KOPT-K1 (cell line): ENCODE results near the gene ABCA1.
A peak's percentile ranks its signal among the peaks of the same experiment; 100 is the strongest.
"Not testable (repeated sequence)": the region's sequence is repeated elsewhere in the genome, so short reads cannot be mapped to it uniquely, and the experiment has no call there.

Source experiments
- H3K27ac ChIP-seq: fragments of 200-600 bp; sonication (generic); 2 replicates; pipeline ENCODE4 v1.5.1; 2016; ENCODE audit warnings: antibody characterized with exemption, mild to moderate bottlenecking, low read depth, low read length; ENCODE audit not compliant: poor library complexity, severe bottlenecking
- H3K36me3 ChIP-seq: fragments of 200-600 bp; sonication (generic); 2 replicates; pipeline ENCODE4 v1.5.1; 2017; ENCODE audit warnings: antibody characterized with exemption, mild to moderate bottlenecking, low read length, moderate library complexity; ENCODE audit not compliant: insufficient read depth
- H3K9me3 ChIP-seq: fragments of 200-600 bp; sonication (generic); 2 replicates; pipeline ENCODE4 v1.5.1; 2017; ENCODE audit warnings: antibody characterized with exemption, low read length, mild to moderate bottlenecking; ENCODE audit not compliant: insufficient read depth, poor library complexity, severe bottlenecking

Gene ABCA1, protein sequence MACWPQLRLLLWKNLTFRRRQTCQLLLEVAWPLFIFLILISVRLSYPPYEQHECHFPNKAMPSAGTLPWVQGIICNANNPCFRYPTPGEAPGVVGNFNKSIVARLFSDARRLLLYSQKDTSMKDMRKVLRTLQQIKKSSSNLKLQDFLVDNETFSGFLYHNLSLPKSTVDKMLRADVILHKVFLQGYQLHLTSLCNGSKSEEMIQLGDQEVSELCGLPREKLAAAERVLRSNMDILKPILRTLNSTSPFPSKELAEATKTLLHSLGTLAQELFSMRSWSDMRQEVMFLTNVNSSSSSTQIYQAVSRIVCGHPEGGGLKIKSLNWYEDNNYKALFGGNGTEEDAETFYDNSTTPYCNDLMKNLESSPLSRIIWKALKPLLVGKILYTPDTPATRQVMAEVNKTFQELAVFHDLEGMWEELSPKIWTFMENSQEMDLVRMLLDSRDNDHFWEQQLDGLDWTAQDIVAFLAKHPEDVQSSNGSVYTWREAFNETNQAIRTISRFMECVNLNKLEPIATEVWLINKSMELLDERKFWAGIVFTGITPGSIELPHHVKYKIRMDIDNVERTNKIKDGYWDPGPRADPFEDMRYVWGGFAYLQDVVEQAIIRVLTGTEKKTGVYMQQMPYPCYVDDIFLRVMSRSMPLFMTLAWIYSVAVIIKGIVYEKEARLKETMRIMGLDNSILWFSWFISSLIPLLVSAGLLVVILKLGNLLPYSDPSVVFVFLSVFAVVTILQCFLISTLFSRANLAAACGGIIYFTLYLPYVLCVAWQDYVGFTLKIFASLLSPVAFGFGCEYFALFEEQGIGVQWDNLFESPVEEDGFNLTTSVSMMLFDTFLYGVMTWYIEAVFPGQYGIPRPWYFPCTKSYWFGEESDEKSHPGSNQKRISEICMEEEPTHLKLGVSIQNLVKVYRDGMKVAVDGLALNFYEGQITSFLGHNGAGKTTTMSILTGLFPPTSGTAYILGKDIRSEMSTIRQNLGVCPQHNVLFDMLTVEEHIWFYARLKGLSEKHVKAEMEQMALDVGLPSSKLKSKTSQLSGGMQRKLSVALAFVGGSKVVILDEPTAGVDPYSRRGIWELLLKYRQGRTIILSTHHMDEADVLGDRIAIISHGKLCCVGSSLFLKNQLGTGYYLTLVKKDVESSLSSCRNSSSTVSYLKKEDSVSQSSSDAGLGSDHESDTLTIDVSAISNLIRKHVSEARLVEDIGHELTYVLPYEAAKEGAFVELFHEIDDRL (N-terminal part only)

DNA sequence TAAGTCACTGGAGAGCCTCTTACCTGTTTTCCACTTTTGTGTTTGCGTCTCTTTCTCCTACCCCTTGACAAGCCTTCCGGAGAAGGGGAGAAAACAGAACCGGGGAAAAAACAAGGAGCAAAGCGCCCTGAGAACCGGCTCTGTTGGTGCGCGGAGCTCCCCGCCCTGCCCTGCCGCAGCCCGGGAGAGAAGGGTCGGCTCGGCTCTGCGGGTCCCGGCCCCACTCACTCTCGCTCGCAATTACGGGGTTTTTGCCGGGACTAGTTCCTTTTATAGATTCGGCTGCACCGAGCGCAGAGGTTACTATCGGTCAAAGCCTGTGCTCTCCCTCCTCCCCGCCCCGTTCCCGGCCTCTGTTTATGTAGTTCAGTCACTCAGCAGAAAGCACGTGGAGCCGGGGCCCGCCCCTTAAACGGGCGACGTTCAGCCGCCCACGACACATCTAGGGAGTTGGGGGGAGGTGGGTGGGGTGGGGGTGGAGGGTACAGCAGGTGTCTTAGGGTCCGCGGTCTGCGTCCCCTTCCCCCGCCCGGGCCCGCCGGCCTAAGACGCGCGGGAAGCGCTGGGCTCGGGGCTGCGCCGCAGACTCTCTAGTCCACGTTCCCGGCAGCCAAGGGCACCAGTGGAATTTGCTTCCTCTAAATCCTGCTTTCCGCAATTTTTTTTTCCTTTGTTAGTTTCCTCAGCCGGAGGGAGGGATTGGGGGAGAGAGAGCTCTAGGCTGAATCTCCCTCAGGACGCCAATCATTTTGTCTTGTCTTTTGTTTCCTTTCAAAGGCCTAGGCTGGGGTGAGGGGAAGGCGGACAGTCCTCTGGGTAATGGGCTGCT lies at the start of gene ABCA1:
Gene ABCA1 (minus strand): TSS at position 244 of the 829 bp plus-strand sequence. CDS start 24,476 bp downstream, outside the sequence.
- Histone ChIP-seq H3K36me3 (no peaks in the 10 kb centered on the region), H3K27ac (no peak within 1 kb of the TSS), H3K9me3 (no peaks in the 10 kb centered on the region)

DNA sequence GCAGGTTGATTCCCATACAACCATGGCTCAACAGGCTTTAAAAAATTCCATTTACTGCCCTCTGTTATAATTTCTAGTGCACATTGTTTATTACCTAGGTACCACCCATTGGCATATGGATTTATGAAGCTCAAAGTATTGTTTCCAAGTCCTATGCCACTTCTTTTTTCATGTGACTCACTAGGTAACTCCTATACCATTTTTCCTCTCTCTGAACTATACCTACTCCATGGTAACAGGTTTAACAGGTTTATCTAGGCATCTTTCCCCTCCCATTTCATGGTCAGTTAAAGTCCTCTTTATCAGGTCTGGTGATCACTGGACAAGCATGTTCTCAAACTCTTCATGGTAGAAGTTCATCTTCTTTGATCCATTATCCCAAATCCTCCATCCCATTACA lies 49.6 kb upstream of the ABCA1 start:
- Histone ChIP-seq H3K36me3 (no peaks in the 10 kb centered on the region), H3K27ac (no peak overlapping the region), H3K9me3 (no peaks in the 10 kb centered on the region)

DNA sequence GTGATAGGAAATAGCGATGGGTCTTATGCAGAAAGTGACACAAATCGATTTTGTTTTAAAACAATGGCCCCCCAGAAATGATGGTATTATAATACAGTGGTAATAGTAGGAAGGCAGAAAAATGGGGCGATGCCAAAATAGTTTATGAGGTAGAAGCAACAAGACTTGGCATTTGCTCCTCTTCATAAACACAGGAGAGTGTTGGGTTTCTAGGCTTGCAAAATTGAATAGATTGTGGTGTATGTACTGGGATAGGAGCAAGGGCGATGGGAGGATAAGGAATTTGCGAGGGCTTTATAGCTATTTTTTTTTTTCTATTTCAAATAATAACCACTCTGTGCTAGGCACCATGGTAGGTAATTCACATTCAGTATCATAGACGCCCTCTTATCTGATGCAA lies 49.2 kb upstream of the ABCA1 start:
- H3K9me3 ChIP-seq: no peaks in the 10 kb centered on the region
- H3K36me3 ChIP-seq: no peaks in the 10 kb centered on the region
- no peak overlapping the region for H3K27ac ChIP-seq

DNA sequence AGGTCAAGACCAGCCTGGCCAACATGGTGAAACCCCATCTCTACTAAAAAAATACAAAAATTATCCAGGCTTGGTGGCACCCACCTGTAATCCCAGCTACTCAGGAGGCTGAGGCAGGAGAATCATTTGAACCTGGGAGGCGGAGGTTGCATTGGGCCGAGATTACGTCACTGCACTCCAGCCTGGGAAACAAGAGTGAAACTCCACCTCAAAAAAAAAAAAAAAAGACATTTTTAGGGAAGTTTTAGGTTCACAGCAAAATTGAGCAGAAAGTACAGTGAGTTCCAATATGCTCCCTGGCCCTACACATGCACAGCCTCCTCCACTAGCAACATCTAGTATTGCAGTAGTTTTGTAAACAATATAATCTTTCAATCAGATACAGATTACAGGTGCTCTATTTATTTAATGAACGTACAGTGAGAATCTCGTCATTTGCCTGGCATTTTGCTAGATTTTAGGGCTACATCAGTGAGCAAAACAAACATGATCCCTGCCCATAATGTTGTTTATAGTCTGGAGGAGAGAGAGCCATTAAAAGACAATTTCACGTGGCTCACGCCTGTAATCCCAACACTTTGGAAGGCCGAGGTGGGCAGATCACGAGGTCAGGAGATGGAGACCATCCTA lies 48.1 kb upstream of the ABCA1 start:
- not testable (repeated sequence) for H3K9me3 ChIP-seq, H3K36me3 ChIP-seq, H3K27ac ChIP-seq

DNA sequence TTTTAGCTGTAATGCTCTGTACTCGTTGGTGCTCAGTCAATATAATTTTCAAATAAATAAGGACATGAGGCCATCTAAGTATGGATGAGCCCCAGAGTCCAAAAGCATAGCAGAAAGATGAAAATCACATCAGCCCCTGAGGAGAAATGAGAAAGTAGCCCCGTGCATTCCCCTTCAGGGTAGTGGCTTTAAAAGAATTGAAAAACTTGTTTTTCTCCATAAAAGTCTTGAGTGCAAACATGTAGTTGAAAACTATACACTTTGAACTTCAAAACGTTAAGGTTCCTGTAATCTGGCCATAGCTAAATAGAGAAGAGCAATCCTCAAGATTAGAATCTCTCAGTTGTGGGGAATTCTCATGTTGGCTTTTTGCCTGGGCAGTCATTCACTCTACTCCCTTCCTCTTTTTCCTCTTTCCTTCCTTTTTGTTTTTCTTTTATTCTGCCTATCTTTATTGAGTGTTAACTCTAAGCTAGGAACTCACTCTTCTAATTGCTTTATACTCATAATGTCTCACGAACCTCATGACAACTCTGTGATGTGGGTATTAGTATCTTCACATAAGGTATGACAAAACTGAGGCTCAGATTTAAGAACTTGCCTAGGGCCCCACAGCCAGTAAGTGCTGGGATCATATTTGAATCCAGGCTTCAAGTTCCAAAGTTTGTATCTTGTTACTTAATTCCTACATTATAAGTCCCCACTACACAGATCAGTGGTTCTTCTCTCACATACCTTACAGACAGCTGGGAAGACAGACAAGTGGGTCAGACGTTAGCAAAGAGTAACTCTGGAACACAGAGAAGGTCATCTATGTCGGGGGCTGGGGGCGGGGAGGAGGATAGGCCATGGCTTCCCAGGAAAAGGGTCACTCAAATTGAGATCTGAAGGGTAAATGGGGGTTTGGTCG lies 46.4 kb upstream of the ABCA1 start:
- H3K36me3 ChIP-seq: no peaks in the 10 kb centered on the region
- H3K9me3 ChIP-seq: no peaks in the 10 kb centered on the region
- no peak overlapping the region for H3K27ac ChIP-seq

DNA sequence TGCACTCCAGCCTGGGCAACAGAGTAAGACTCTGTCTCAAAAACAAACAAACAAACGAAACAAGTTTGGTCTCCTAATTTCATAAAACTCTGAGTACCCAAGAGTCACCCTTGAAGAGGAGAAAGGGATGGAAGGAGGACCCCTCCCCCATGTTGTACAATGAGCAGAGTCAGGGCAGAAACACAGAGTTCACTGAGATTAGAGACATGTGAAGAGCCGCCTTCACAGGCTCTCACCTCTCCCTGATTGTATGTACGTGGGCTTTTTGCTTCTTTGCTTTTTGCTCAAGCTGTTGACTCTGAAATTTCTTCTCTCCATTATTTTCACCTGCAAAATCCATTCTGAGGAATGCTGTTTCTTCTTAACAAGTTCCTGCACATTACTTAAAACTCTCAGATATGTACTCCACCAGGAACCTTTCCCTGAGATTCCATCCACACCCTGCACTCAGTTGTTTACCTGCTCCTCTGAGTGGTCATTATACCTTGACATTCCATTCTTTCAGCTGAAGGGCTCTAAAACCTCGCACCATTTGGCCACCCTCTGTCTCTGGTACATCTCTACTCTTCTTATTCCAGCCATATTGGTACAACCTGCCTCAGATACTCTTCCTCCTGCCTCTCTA lies 44.4 kb upstream of the ABCA1 start:
- Histone ChIP-seq H3K36me3 (no peaks in the 10 kb centered on the region), H3K9me3 (no peaks in the 10 kb centered on the region), H3K27ac (no peak overlapping the region)

DNA sequence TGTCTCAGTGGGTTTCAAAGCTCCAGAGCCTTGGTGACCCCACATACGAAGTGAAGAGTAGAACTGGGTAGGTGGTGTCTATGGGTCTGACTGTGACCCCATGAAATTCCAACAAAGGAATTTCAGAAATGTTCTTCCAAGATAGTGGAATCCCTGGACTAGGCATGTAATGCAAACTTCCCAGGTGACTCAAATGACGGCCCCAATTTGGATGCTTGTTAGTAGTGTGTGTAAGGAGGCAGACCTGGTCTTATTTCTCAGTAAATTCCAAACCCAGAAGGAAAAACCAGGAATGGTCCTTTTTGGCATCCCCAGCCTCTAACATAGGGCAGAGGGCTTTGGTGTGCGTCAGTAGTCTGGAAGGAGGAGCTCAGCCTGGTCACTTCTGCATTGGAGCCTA lies 43.6 kb upstream of the ABCA1 start:
- H3K36me3 ChIP-seq: no peaks in the 10 kb centered on the region
- H3K9me3 ChIP-seq: no peaks in the 10 kb centered on the region
- no peak overlapping the region for H3K27ac ChIP-seq

DNA sequence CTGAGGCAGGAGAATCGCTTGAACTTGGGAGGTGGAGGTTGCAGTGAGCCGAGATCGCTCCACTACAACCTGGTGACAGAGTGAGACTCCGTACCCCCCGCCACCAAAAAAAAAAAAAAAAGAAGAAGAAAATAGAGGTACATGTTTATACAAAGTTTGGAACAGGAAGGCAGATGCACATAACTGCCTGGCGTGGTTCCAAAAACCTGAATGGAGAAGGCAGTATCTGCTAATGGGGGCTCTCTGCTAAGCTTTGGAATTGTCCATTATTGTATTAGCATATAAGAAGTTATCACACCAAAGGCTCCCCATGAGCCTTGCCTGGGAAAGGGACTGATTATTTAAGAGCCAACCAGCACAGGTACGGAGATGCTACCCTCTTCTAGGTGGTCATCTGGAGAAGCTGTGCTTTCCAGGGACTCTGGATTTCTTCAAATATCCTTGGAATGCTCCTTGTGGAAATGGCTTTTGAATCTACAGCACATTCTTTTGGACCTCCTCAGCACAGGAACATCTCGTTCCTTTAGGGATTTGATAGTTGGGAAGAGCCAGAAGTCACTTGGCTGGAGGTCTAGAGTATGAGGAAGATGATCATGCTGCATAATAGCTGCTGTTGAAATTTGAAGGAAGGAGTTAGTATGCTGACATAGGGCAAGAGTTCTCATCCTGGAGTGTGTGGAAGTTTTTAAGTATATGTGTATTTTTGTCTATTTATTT lies 42.5 kb upstream of the ABCA1 start:
- no peaks in the 10 kb centered on the region for H3K9me3 ChIP-seq
- no peaks in the 10 kb centered on the region for H3K36me3 ChIP-seq
- no peak overlapping the region for H3K27ac ChIP-seq

DNA sequence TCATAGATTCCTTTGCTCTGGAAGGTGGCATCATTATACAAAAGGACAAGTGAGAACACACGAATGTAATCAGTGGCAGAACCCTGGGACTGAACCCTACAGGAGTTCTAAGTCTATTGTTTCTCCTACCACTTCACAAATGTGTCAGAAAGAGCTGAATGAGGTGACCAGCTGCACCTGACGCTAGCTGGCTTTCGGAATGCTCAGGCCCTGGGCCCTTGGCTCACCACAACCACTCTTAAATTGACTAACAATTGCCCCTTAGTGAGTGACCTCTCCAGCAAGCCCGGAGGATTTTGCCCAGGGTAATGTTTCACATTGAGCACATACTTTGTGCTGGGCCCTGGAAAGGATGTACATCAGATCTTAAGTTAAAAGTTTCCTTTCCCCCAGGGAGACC lies 41.2 kb upstream of the ABCA1 start:
- Histone ChIP-seq H3K9me3 (no peaks in the 10 kb centered on the region), H3K36me3 (no peaks in the 10 kb centered on the region), H3K27ac (peak overlapping the region; percentile 91)

DNA sequence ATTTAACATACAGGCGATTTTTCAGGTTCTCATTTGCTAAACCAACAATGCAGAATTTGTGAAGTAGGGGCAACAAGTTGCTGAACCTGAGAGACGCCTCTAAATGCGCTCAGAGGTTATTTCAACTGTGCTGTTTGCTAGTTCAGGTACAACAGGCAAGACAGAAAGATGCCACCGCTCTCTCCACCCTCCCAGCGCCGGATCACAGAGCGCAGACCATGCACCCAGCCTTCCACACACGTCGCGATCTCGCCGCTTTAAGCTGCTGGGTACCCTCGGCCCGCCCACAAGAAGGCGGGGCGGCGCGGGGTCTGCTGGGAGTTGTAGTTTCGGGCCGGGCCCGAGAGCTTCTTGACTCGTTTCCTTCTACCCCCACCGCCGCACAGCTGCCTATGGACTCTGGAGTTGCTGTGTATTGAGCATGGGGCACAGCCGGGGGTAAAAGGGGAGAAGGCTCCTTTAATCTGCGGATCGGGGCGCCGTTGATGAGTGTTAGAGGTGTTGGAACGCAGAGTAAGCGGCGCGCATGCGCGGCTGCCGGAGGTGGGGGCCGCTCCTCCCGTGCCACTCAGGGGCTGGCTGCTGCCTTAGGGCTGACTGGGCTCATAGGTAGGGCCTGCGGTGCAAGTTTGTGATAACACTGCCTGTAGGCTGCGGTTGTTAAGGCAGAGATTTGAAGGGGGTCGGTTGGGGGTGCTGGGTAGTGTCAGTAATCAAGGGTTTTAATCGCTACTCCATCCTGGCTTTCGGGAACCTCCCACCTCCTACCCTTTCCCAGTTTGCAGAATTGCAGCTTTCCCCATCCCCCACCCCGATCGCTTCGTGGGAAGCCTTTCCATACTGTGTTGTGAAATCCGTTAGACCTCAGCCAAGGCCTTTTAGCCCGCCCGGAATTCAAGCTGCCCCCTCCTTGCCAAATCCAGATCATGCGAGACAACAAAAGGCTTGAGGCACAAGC lies 40.3 kb upstream of the ABCA1 start:
- Histone ChIP-seq H3K36me3 (no peaks in the 10 kb centered on the region), H3K27ac (peak overlapping the region; percentile 91), H3K9me3 (no peaks in the 10 kb centered on the region)

DNA sequence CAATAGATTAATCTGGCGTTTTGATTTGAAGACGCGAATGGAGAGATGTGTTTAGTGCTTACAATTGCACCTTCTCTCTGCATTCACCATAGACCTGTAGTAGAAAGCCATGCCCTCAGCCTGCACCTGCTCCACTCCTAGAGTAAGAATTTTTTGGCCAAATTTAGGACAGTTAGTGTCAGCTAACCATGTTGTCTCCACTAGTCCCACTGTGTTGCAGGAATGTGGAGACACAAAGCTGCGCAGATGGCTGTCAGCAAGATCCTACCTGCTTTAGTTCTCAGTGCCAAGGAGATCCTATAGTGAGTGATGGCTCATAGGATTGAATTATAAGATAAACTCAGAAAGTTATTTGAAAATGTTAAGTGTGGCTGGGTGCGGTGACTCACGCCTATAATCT lies 35.1 kb upstream of the ABCA1 start:
- Histone ChIP-seq H3K36me3 (no peaks in the 10 kb centered on the region), H3K9me3 (no peaks in the 10 kb centered on the region), H3K27ac (no peak overlapping the region)
